ENCODE results near the gene SMDT1.
"Not testable (repeated sequence)": the region's sequence is repeated elsewhere in the genome, so short reads cannot be mapped to it uniquely, and the experiment has no call there.

Gene SMDT1

DNA sequence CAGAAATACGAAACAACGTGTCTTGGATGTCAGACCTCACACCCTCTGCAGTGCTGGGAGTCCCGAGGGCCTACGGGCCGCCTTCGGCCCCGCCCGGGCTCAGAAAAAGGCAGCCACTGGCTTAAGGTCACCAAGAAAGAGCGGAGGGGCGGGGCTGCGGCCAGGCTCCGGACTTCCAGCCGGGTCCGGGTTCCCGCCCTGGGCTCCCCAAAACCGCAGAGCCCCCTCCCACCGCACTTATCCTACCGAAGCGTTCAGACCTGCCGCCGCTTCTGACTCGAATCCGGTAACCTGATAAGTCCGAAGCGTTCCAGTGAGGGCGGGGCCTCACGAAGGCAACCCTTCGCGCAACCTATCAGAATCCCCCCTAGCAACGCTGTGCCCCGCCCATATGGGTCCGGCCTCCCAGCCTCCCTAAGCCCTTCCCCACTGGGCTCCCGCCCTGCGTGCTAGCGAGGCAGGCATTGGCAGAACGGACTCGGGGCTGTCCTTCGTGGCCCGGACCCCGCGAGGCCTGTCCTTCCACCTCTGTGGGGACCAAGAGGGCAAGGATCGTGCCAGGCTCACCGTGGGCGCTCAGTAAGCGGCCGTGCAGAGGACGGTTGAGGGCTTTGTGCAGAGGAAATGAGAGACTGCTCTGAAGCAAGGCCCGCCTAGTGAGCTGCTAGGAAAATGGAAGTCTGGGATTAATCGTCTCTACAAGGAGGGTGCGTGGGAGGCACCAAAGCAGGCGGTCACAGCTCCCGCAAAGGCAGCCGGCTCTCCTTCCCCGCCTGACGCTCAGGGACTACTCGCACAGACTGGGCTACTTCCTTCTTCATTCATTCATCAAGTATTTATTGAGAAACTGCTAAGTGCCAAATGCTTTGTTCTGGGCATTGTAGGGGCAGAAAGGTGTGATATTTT is 8.7 kb upstream of the SMDT1 start, which contains the start of gene NAGA:
TSS of gene NAGA (minus strand) at position 296 of the 906 bp plus-strand sequence. CDS start 515 bp downstream, outside the sequence.
- peak; percentile 96 for DNase-seq (ENCODE audit: low spot score)

DNA sequence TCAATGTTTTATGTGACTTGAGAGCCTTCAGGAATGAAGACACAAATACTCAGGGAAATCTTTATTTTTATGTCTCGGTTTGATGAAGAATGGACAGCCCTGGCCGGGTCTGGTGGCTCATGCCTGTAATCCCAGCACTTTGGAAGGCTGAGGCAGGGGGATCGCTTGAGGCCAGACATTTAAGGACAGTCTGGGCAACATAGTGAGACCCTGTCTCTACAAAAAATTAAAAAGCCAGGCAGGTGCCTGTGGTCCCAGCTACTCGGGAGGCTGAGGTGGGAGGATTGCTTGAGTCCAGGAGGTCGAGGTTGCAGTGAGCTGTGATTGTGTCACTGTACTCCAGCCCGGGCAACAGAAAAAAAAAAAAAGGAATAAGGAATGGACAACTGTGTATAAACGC is 8.0 kb upstream of the SMDT1 start:
- not testable (repeated sequence) for DNase-seq (ENCODE audit: low spot score)

DNA sequence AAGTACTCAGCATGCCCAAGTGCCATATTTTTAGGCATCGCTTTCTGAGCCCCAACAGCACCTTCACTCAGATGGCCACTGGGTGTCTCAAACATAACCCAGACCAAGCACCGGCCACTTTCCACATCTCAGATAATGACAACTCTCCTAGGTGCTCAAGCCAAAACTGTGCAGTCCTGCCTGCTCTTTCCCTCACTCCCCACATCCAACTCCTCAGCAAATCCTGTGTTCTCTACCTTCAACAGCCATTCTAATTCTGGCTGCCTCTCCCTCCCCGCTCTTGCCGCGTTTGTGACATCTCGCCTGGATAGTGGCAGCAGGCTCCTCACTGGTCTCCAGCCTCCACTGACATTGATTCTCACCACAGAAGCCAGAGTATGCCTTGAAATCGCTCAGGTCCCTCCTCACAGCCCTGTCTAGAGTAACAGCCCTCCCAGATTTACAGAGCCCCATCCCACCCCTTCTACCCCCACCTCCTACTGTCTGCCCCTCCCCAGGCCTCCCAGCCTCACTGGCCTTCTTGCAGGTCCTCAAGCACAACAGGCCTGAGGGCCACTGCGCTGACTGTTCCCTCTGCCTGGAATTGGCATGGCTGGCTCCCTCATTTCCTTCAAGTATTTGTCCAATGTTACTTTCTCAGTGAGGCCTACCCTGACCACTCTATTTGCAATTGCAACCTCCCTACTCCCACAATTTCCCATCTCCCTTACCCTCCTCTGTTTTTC is 6.7 kb upstream of the SMDT1 start:
- DNase-seq (ENCODE audit: low spot score): peak; percentile 36

DNA sequence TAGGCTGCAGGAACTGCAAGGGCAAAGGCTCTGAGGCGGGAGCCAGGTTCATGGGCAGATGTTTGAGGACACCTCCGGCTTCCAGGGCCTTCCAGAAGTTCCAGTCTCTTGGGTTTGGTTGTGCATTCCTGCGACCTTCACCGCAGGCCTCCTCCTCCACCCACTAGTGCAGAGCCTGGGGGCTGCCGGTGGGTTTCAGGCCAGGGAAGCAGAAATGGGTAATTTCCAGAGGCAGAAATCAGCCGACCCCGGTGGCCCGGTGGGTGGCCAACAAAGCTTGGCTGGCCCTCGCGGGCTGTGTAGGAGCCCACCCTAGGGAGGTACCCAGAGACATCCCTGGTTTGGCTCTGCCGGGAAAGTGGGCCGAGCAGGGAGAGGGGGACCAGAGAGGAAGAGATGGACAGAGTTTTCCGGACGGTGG is 5.9 kb upstream of the SMDT1 start:
- DNase-seq (ENCODE audit: low spot score): no peak

DNA sequence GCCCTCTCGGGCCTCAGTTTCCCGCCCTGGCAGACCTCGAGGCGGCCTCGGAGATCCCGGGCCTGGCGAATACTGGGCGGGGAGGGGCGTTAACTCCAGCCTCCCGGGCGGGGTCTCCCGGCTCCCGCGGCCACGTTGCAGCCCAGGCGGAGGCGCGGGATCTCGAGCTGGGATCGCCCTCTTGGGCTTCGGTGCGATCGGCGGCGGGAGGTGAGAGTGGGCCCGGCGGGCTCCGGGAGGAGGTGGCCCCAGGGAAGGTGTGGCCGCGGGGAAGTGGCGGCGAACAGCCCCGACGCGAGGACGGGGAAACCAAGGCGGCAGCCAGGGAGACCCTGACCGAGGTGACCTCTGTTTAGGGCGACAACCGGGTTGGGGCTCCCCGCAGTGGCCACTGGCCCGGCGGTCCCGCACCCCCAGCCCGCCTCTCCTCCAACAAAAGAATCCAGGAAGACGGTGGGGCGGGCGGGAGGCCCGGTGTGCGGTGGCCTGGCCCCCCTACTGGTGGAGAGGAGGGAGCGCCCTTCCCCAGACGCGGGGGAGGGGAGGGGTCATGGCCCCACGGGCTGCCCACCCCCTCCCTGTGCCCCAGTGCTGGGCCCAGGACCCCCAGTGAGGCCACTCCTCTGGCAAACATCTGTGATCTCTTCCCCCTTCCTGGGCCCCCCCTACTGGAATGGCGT is 5.2 kb upstream of the SMDT1 start, which contains the start of gene PHETA2:
TSS of gene PHETA2 (plus strand) at position 117 of the 680 bp plus-strand sequence. CDS start 3,046 bp downstream, outside the sequence.
- DNase-seq (ENCODE audit: low spot score): no peak

DNA sequence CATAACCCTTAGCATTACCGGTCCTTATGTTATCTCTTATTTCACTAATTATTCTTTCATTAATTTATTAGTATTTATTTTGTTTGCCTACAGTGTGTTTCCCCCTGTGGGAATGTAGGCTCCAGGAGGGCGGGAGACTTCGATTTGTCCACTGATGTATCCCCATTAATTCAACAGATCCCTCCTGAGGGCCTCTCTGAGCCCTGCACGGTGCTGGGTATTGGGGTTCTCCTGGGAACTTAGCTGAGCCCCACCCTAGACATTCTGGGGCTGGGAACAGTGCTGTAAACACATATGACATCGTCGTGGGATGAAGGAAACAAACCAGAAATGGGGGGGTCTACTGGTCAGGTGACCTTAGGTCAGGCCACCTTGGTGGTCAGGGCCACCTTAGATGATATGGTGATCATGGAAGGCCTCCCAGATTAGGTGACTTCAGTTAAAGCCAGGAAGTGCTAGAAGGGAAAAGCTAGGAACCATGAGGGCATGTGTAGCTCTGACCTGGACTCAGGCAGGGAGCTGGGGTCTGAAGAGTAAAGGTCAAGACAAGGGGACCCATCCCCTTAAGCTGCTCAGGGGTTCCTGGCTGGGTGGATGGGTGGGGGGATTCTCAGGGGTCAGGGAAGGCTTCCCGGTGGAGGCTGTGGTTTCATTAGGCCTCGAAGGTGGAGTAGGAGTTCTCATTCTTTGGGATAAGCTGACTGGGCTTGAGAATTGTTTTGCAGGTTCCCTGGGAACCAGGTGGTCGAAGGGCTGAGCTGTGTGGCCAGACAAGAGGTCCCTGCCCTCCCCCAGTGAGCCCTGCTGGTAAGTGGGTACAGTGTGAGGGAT is 4.4 kb upstream of the SMDT1 start:
- DNase-seq (ENCODE audit: low spot score): no peak

DNA sequence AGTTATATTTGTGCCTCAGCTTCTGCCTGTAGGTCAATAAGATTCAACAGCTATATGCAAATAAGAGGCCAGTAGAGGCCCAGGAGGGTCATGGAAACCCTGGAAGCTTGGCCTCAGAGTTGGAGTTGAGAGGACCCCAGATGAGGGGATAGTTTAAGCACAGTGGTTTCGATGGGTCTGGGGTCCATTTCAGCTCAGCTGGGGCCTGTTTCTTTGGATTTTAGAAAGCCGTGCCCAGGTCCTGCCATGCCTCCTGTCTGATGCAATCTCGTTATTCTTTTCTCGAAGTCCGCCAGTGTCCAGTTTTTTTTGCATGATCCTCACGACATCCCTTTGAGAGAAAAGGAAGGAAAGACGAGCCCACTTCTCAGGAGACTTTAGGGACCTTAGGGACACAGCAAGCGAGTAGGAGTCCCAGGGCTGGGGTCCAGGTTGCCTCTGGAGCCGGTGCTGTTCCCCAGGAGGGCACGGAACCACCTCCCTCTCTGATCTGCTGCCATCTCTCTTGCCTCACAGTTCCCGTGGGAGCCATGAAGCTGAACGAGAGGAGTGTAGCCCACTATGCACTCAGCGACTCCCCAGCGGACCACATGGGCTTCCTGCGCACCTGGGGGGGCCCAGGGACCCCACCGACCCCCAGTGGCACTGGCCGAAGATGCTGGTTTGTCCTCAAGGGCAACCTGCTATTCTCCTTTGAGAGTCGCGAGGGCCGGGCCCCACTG is 2.6 kb upstream of the SMDT1 start:
- DNase-seq (ENCODE audit: low spot score): no peak

DNA sequence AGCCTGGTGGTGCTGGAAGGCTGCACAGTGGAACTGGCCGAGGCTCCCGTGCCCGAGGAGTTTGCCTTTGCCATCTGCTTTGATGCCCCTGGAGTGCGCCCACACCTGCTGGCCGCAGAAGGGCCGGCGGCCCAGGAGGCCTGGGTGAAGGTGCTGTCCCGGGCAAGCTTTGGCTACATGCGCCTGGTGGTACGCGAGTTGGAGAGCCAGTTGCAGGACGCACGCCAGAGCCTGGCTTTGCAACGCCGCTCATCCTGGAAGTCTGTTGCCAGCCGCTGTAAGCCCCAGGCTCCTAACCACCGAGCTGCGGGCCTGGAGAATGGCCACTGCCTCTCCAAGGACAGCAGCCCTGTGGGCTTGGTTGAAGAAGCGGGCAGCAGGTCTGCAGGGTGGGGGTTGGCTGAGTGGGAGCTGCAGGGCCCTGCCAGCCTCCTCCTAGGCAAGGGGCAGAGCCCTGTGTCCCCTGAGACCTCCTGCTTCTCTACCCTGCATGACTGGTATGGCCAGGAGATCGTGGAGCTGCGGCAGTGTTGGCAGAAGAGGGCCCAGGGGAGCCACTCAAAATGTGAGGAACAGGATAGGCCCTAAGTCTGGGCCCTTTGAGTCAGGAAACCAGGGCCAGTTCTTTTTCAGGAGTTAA is 1.9 kb upstream of the SMDT1 start:
- no peak for DNase-seq (ENCODE audit: low spot score)

DNA sequence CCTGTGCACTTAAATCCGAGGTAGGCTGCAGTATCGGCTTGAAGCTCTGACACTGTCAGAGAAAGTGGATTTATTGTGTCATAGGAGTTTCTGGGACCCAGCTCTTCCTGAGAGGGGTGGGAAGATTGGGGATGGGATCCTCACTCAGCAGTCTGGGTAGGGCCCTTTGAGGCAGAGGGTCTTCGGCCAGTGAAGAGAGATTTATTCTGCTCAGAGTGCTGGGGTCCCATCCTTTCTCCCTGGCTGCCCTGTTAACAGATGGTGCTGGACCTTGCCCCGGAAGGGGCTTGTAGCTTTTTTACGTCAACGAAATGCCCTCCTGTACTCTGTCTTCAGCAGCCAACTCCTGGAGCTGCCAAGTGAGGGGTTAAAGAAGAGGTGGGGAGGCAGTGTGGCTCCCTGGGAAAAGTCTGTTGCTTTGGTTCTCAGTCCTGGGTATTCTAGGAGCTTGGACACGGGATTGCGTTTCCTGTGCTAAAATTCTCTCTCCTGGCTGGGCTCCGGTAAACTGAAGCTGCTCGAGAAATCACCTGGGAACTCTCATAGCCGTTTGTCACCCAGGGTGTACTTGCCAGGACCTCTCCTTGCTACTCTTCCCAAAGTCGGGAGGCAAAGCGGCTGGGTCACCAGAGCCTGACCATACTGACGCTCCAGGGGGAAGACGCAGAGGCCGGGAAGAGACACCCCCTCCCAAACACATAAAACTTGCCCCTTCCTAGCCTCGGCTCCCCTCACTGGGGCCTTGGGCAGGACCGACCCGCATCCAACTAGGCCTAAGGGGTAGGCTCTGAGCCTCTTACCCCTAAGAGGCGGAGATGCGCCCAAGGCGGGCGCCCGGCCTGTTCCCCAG is 806 bp upstream of the SMDT1 start:
- DNase-seq (ENCODE audit: low spot score): no peak

DNA sequence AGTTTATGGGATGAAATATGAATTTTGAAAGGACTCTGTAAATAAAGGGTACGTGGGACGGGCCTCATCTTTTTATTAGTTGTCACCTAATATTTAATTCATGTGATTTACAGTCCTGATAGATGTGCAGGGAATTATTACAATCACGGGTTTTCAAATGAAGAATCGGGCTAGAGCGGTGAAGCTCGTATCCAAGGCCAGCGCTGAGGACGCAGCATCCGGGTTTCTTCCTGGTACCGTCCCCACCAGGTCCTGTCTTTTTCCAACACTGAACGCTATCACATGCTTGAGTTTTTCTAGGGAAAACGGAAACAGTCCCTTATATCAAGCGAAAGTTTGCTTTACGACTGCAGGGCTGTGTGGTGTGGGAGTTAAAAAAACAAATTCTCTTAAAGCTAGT is 787 bp downstream of the SMDT1 start:
- DNase-seq (ENCODE audit: low spot score): no peak

DNA sequence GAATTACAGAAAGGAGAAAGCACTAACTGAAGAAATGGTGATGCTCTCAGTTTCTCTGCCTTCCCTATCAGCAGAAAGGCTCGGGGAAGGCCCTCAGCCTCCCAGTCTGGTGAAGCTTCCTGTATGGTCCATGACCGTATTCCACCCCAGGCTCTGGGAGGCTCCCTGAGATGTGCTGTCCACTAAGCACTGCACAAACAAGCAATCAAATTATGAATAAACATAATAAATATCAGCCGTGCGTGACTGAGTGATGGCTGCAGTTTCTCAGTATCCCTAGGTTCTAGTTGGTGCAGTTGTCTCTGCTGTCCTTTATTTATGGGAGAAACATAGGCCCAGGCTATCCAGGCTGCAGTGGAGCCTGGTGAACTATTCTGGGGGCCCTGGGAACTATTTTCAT is 3.6 kb downstream of the SMDT1 start:
- no peak for DNase-seq (ENCODE audit: low spot score)

DNA sequence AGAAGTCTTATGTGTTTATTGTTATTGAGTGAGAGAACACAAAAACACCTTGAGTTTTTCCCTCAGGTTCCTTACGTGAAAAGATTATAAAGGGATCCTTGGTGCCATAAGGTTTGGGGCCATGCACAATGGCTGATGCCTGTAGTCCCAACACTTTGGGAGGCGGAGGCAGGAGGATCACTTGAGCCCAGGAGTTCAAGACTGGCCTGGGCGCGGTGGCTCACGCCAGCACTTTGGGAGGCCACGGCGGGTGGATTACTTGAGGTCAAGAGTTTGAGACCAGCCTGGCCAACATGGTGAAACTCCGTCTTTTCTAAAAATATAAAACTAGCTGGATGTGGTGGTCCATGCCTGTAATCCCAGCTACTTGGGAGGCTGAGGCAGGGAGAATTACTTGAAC is 5.4 kb downstream of the SMDT1 start:
- no peak for DNase-seq (ENCODE audit: low spot score)

DNA sequence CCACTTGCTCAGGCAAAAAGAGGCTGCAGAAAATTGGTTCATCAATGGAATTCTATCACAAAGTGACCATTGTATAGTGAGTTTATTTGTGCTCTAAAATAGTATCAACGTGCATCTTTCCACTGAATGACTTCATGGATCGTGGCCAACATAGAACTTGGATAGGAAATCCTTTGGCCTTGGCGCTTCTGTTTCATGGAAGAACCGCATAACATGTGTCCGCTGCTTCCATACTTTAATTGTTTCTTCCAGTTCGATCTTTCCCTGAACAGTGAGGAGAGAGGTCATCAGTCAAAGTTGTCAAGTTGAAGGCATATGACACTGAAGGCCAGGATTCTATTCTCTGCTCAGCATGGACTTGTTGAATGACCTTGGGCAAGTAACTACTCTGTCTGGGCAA is 6.6 kb downstream of the SMDT1 start:
- DNase-seq (ENCODE audit: low spot score): no peak

DNA sequence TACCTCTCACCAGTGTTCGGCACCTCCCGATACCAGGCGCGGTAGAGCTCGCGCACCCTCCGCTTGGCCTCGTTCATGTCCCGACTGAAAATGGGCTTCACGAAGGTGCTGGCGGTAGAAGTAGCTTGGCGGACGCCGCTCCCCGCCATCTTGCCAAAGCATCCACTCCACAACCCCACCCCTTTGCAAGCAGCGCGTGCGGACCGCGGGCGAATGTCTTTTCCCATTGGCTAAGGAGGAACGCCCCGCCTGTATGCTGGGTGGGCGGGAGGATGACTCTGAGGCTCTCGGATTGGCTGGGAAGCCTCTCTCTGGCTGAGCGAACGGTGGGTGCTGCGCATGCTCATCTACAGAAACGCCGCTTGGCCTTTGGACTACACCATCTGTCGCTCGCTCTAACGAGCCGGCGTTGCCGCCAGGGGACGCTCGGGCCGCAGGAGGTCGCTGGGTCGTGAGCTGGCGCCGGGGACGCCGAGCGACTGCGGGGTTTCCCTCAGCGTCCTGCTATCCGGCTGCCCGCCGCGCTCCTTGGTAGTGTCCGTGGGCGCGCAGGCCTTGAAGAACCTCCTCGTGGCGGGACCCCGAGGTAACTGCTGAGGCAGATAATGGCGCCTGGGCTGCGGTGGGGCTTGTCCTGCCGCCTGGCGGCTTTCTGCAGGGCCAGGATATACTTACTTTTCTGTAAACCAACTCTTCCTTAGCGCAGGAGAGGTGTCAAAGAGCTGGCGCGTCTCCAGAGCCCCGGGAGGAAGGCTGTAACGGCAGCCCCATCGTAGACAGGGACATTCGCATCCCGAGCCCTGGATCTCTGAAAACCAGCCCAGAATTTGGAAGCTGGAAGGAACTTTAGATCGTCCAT is 11.3 kb downstream of the SMDT1 start, which contains the start of gene NDUFA6:
TSS of gene NDUFA6 (minus strand) at position 177 of the 859 bp plus-strand sequence. CDS start at position 149, 28 bp downstream.
- peak; percentile 99 for DNase-seq (ENCODE audit: low spot score)

DNA sequence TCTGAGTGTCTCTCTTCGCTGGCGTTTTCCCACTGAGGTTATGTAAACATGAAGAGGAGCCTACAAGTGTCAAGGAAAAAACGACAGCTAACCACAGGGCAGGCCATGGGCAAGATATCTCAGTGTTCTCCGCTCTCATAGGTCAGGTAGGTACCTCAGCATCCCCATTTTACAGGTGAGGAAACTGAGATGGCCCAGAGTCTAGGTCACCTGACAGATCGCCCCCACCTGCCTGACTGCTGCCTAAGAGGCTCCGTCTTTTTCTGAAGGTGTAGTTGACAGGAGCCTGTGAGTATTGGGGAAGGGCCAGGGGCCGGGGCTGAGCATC is 11.9 kb downstream of the SMDT1 start:
- DNase-seq (ENCODE audit: low spot score): no peak

DNA sequence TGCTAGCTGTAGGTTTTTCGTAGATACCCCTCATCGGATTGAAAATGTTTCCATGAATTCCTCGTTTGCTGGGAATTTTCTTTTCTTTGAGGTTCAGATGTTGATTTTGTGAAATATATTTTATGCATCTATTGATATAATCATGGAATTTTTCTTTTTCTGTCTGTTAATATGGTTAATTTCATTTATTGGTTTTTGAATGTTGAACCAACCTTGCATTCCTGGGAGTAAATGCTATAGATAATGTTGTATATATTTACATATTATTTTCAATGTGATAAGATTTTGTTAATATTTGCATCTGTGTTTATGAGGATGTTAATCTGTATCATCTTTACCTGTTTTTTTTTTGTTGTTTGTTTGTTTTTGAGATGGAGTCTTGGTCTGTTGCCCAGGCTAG is 21.7 kb downstream of the SMDT1 start:
- DNase-seq (ENCODE audit: low spot score): no peak

DNA sequence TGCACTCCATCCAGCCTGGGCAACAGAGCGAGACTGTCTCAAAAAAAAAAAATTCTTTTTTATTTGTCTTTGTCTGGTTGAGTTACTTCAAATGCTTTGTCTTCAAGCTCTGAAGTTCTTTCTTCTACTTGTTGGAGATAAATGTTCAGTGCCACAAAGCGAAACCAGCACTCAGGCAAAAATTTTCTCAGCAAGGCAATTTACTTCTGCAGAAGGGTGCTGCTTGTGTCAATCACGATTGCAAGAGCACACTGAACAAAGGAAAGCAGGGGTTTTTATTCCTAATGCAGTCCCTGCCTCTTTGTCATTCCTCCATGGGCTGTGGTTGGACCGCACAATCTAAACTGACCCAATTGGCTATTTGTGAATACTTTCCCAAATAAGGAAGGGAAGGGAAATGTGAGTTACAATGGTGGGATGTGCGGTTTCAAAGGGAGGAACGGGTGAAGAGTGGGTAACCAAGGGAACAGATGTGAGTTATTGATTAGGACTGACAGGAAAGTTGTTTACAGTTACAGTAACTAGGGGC is 24.9 kb downstream of the SMDT1 start:
- DNase-seq (ENCODE audit: low spot score): not testable (repeated sequence)

DNA sequence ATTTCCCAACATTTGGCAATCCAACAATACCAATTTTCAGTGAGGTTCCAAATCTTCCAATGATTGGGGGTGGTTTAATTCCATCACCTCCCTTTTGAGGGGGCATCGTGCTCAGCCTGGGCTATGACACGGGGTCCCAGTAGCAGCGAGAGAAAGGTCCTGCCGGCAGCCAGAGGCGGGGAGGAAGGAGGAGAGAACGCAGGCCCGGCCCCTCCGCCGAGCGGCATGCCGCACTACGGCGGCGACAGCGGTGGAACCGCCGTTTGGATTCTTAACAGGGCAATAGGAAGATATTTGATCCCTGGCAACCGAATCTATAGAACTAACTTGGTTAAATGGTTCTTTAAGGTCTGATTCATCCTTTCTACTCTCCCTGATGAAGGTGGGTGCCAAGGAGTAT is 29.3 kb downstream of the SMDT1 start:
- DNase-seq (ENCODE audit: low spot score): no peak
